Cardiac fibroblast (primary cell): ENCODE data around the gene SH3BP4.

Experiments
- DNase-seq, 2 donors: peaks; one replicate each; pipeline versions ENCODE4 v3.0.0 to v3.0.0-alpha.2; 2010; ENCODE audit warnings: low read depth in 2 of 2
- H3K4me3 ChIP-seq, 2 donors: replicated peaks in 1 of 2; 1 replicate in 1 of 2; 2 replicates in 1 of 2; pipeline ENCODE4 v1.5.1; 2011; ENCODE audit warnings: low read depth in 2 of 2, low read length in 2 of 2, mild to moderate bottlenecking in 2 of 2, moderate library complexity in 1 of 2
- TF ChIP-seq, protein P1 (sequence below): IDR thresholded peaks from one replicate; pipeline ENCODE4 v1.5.1; 2011; ENCODE audit warnings: low read depth, mild to moderate bottlenecking, low read length, inconsistent platforms

Gene SH3BP4

DNA sequence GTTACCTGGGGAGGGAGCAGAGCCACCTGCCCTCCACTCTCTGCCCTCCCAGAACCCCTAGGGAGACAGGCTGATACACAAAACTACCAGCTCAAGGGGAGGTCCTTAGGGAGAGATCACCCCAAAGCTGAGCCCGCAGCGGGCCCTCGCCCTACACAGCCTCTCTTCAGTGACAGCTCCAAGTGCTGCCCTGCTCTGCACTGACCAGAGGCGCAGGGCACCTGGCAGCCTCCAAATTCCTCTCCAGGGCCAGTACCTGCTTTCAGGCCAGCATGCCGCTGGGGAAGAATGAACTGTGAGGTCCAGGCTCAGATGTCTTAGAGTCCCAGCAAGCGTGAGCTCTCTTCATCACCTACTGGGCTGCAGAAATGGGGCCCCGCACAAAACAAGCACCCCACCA lies 11.3 kb upstream of the SH3BP4 start:
- TF ChIP-seq, protein P1, sequence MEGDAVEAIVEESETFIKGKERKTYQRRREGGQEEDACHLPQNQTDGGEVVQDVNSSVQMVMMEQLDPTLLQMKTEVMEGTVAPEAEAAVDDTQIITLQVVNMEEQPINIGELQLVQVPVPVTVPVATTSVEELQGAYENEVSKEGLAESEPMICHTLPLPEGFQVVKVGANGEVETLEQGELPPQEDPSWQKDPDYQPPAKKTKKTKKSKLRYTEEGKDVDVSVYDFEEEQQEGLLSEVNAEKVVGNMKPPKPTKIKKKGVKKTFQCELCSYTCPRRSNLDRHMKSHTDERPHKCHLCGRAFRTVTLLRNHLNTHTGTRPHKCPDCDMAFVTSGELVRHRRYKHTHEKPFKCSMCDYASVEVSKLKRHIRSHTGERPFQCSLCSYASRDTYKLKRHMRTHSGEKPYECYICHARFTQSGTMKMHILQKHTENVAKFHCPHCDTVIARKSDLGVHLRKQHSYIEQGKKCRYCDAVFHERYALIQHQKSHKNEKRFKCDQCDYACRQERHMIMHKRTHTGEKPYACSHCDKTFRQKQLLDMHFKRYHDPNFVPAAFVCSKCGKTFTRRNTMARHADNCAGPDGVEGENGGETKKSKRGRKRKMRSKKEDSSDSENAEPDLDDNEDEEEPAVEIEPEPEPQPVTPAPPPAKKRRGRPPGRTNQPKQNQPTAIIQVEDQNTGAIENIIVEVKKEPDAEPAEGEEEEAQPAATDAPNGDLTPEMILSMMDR: no peak
- no peak overlapping the region for H3K4me3 ChIP-seq
- DNase-seq: no peak

DNA sequence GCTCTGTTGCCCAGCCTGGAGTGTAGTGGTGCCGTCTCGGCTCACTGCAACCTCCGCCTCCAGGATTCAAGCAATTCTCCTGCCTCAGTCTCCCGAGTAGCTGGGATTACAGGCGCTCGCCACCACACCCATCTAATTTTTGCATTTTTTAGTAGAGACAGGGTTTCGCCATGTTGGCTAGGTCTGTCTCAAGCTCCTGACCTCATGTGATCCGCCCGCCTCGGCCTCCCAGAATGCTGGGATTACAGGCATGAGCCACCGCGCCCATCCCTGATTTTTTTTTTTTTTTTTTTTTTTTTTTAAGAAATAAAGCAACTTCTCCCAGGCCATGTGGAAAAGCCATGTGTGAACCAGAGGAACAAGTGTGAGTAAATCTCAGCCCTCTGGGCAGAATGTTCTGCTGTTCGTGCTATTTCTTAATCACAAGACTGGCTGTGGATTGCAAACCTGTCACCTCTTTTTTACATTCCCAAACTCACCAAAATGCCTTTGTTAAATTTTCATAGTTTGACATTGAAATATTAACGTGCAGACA lies 6.4 kb upstream of the SH3BP4 start:
- no peak for DNase-seq

DNA sequence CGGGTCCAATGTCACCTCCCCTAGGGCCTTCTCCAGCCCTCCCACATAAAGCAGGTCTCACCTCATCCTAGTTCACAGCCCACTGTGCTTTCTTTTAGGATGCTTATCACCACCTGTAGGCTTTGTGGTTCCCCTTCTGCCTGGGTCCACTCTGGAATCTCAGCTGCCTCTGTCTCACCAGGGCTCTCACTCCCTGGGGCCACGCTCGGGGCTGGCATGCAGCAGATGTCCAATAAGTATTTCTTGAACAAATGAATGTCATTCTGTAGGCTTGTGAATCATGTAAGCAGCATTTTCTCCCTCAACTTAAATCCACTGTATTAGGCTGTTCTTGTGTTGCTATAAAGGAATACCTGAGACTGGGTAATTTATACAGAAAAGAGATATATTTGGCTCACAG lies 4.3 kb upstream of the SH3BP4 start:
- no peak for DNase-seq
- TF ChIP-seq, protein P1: no peak
- H3K4me3 ChIP-seq: no peak overlapping the region

More for the DNA sequence above, 6.4 kb upstream of the SH3BP4 start:
- TF ChIP-seq, protein P1: no peak
- no peak overlapping the region for H3K4me3 ChIP-seq

DNA sequence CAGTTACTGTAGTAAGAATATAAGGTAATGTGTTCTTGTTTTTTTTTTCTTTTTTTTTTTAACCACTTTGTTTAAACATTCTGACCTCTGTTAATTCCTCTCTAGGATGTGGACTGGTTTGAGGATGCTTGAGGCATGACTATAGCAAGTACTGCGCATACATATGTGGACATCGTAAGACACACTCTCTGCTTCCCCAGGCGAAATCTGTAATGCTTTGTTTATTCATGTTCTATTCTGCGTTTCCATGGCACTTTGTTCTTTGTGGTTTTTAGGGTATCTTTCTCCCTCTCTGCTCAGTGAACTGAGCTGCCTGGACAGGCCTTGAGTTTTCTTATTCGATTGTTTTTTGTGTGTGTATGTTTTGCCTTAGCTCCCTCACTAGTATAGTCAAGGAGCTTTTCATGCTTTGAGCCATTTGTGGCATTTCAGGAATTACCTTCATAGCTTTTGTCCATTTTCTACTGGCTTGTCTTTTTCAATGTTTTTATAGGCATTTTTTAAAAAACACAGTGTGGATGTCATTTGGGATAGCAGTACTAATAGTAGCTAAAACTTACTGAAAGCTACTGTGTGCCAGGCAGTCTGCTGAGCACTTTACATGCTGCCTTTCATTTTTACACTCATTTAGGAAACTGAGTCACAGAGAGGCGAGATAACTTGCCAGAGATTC lies 1.9 kb upstream of the SH3BP4 start:
- peak; percentile 78 to 98 for DNase-seq
- TF ChIP-seq, protein P1: no peak
- H3K4me3 ChIP-seq: no peak overlapping the region

DNA sequence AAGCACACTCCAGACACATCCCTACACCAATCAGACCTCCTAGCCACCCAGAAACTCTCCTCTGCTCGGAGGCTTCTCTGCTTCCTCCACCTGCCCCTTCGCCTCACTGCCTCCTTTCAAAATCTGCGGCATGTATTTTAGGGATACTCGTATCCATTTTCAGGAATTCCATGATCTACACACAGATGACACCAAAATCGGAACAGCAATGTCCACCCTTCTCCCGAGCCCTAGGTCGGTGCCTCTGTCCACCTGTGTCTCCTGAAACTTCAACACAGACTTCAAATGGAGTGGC lies 1.4 kb upstream of the SH3BP4 start:
- no peak for DNase-seq
- TF ChIP-seq, protein P1: no peak
- H3K4me3 ChIP-seq: no peak overlapping the region

DNA sequence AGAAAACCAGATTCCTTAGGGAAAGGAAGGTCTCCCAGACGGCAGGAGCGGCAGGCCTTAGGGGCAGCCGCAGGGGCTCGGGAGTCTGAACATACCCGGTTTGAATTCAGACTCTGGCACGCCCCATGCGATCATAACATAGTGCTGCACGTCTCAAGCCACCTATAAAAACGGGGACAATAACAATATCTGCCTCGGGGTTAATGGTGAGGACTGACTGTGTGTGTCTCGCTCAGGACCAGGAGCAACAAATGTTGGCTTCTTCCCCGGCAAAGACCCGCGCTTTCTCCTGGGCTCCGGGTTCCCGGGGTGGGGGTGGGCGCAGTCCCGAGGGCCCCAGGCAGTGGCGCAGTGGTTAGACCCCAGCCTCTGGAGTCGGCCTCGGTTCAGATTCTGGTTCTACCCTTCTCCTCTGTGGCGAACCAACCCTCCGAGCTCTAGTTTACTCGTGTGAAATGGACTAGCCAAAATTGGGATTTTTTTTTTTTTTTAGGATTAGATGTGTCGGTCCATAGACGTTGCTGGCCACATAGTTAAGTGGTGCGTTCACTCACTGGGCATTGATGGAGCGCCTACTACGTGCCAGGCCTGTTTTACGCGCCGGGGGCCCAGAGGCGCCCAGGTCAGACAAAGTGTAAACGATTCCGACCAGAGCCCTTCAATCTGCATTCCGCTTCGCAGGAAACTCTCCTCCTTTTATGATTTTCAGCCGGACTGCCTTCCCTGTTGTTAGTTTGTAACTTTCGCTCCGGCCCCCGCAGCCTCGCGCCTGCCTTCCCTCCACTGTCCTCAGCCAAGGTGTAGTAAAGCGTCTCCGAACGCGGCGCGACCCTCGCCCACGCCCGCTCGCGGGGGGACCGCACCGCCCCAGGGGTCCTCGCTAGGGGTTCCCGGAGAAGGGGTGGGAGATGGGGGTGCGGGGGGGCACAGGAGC lies 820 bp upstream of the SH3BP4 start:
- TF ChIP-seq, protein P1: no peak
- peak; percentile 56 to 71 for DNase-seq
- H3K4me3 ChIP-seq: peak overlapping the region; percentile 57 to 64
